Renal pelvis (tissue), 12 donors: ENCODE measurements around the gene MTSS2. TPM values are rescaled to one million over a fixed set of nuclear protein-coding genes. Genes with fewer than 3 reads are reported as not detected.
A peak's percentile ranks its signal among the peaks of the same experiment; 100 is the strongest.

Experiments used
- DNase-seq: peaks from one replicate; pipeline ENCODE4 v3.0.0-alpha.2; 2013
- long read RNA-seq, 16 experiments: transcript quantifications; one replicate each; lab custom pipeline, GENCODE V29; 2026
- polyA plus RNA-seq, 3 donors: library from polyadenylated mRNA; unstranded; fragments of 120-200 nt; gene quantifications; one replicate each; pipeline ENCODE4 v1.2.1, GENCODE V29; 2013; ENCODE audit not compliant: insufficient read length in 3 of 3

Gene MTSS2, protein sequence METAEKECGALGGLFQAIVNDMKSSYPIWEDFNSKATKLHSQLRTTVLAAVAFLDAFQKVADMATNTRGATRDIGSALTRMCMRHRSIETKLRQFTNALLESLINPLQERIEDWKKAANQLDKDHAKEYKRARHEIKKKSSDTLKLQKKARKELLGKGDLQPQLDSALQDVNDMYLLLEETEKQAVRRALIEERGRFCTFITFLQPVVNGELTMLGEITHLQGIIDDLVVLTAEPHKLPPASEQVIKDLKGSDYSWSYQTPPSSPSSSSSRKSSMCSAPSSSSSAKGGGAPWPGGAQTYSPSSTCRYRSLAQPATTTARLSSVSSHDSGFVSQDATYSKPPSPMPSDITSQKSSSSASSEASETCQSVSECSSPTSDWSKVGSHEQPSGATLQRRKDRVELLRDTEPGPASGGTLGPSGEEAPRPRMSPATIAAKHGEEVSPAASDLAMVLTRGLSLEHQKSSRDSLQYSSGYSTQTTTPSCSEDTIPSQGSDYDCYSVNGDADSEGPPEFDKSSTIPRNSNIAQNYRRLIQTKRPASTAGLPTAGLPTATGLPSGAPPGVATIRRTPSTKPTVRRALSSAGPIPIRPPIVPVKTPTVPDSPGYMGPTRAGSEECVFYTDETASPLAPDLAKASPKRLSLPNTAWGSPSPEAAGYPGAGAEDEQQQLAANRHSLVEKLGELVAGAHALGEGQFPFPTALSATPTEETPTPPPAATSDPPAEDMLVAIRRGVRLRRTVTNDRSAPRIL
- 10 to 100 TPM; 49.9 to 58.1 (median 55.2) TPM for polyA plus RNA-seq
- long read RNA-seq, donor 1 = 0 reads
- long read RNA-seq, donor 2, partial matches to known transcripts = 10 of 10 reads
- long read RNA-seq, donor 2, other reads (novel, unspliced or antisense) = 0 of 10 reads
- long read RNA-seq, donor 3 = 0 reads
- long read RNA-seq, donor 4 = 0 reads
- long read RNA-seq, donor 5, partial matches to known transcripts = 0 of 1 reads
- long read RNA-seq, donor 5, other reads (novel, unspliced or antisense) = 0 of 1 reads
- long read RNA-seq, donor 6, partial matches to known transcripts = 0 of 1 reads
- long read RNA-seq, donor 6, other reads (novel, unspliced or antisense) = 0 of 1 reads
- long read RNA-seq, donor 7, partial matches to known transcripts = 10 of 11 reads
- long read RNA-seq, donor 7, other reads (novel, unspliced or antisense) = 0 of 11 reads
- long read RNA-seq, donor 8 = 0 reads
- long read RNA-seq, donor 9, partial matches to known transcripts = 8 of 9 reads
- long read RNA-seq, donor 9, other reads (novel, unspliced or antisense) = 0 of 9 reads
- long read RNA-seq, donor 10 = 0 reads
- long read RNA-seq, donor 11, partial matches to known transcripts = 6 of 6 reads
- long read RNA-seq, donor 11, other reads (novel, unspliced or antisense) = 0 of 6 reads
- long read RNA-seq, donor 12, partial matches to known transcripts = 0 of 5 reads
- long read RNA-seq, donor 12, other reads (novel, unspliced or antisense) = 5 of 5 reads
- long read RNA-seq, donor 13, partial matches to known transcripts = 6 of 6 reads
- long read RNA-seq, donor 13, other reads (novel, unspliced or antisense) = 0 of 6 reads
- long read RNA-seq, donor 14 = 0 reads
- long read RNA-seq, donor 15 = 0 reads
- long read RNA-seq, donor 16, partial matches to known transcripts = 5 of 5 reads
- long read RNA-seq, donor 16, other reads (novel, unspliced or antisense) = 0 of 5 reads

DNA sequence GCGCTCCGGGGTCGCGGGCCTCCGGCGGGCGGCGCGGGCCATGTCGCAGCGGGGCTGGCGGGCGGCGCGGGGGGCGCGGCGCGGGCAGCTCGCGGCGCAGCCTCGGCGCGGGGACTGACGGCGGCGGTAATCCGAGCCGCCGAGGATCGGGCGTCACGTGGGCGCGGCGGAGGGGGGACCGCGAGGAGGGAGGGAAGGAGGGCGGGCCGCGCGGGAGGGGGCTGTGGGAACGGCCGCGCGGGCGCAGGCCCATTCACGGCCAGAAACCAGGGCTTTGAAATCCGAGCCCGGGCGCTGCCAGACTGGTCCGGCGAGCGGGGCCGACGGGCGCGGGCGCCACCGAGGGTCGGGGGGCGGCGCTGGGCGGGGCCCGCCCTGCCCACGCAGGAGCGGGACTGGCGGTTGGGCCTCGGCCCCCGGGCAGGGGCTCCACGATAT is at the start of gene MTSS2:
TSS of gene MTSS2 (minus strand) at position 116 of the 438 bp plus-strand sequence. CDS start 262 bp downstream, outside the sequence.
- peak; percentile 91 for DNase-seq

DNA sequence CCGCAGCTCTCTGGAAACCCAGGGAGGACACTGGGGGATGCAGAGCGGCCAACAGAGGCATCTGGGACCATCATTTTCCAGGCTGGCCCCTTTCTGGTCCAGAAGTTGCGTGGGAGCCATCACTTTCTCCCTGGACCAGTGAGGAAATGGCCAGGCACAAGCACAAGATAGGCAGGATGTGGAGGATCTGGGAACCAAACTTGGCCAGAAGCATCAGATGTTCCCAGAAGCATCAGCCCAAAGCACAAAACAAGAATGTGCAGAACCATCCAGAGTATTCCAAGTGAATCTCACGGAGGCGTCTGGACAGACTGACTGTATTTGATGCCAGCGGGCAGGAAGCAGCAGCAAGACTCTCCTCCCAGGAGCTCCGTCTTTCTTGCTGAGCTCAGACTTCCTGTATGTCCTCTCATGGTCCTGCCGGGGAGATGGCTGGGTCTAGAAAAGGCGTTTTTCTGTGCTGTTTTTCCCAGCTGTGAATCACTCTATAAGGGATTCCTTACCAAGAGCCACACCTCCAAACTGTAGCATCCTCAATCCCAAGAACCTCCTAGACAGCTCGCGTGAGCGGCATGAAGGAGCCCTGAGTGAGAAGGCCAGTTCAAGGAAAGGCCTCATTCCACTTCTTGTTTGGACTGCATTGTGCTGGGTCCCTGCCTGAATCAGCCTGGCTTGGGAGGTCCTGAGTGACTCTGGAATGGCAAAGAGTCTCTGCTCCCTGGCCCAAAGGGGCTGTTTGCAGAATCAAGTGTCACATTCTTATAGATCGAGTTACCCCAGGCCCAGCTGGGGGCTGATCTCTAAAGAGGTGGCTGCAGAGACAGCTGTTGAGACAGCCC is 49.5 kb upstream of the MTSS2 start:
- no peak for DNase-seq

DNA sequence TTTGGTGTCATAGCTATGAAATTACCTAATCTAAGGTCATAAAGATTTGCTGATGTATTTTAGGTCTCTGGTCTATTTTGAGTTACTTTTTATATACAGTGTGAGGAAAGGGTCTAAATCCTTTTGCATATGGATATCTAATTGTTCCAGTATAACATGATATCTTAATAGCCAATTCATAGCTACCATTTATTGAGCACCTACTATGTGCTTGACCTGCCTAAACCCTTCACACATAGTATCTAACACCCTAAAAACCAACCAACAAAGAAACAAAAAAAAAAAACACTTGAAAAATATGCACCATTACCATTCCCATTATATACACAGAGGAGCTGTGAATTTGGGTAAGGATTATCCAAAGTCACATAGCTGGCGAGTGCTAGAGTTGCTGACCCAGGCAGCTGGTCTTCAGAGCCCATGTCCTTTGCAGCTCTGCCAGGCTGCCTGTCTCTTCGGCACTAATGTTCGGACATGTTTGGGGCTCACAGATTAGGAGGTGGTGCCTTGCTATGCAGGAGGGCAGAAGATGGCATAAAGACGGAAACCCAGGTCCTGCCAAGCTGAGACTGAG is 48.8 kb upstream of the MTSS2 start:
- DNase-seq = no peak

DNA sequence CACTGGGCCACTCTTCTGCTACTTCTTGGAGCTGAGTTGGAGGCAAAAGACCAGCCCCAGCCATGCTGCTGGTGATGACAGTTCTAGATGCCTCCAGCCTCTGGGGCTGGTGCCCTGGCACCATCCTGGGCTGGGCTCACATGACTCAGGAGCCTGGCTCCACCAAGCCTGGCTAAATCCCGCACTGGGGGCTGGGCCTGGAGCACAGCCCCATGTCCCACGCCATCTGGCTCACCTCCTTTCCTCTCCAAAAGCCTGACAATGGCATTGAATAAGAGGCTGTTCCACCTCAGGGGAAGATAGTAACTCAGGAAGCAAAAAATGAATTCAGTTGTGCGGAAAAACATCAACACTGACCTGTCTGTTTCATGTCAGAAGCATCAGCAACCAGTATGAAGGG is 45.1 kb upstream of the MTSS2 start:
- no peak for DNase-seq

DNA sequence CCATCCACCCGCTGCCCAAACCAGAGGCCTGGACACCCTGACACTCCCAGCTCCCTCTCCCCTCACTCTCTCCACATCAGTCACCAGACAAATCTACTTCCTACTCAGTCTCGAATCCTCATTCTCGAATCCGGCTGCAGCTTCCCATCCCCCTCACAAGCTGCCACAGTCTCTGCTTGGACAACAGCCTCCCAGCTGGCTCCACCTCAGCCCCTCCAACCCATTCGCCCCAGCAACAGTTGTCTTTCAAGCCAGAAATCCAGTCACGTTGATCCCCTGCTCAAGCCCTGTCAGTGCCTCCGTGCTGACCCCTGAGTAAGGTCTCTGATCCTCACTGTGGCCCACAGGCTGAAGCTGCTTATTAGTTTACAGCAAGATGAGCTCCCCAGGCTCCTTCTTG is 44.2 kb upstream of the MTSS2 start:
- DNase-seq = no peak

DNA sequence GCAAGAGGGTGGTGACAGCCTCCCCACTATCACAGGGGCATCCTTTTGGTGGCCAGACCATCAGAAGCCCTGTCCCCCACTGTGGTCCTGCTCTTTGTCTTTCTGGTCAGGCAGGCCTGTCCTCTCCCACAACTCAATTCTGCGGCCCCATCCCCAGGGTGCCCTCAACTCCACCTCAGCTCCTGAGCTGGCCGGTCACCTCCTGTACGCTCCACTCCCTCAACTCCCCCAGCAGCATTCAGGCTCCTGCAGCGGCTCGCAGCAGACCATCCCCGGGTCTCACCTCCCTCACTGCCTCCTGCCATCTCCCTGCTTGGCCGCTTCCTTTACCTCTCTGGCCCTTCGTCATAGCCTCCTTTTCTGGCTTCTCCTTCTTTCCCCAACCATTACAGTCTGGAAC is 43.4 kb upstream of the MTSS2 start:
- DNase-seq = no peak

DNA sequence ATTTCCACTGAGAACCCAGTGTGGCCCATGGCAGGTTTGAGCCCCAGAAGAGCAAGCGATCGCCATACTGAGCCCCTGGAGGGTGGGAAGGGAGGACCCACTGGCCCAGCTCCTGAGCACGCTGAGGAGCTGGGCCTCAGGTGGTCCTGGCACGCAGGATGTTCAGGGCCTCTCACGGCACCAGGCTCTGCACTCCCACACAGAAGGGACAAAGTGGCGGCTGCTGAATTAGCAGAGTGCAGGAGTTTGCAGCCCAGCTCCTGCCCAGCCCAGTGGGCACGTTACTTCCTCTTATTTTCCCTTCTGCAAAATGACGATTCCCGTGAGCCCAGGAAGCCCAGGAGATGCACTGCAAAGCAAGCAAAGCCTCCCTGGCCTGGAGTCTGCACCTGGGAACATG is 42.3 kb upstream of the MTSS2 start:
- no peak for DNase-seq

DNA sequence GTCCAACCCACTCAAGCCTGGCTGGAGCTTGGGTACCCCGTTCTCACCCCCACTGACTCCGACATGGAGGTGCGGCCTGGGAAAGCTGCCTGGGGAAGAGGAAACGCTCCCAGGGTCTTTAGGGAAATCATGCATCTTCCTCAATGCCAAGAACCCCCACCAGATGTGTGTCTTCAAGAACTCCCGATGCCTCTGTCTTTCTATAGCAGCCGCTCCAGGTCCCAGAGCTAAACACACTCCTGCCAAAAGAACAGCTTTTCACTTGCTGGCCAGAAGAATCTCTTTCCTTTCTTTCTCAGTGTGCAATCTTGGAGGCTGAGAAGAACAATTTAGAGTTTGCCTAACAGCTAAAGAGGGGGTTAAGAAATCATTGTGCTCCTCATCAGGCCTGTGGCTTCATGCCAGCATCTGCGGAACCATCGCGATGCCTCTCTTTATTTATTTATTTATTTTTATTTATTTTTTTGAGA is 41.1 kb upstream of the MTSS2 start:
- DNase-seq = peak; percentile 58

DNA sequence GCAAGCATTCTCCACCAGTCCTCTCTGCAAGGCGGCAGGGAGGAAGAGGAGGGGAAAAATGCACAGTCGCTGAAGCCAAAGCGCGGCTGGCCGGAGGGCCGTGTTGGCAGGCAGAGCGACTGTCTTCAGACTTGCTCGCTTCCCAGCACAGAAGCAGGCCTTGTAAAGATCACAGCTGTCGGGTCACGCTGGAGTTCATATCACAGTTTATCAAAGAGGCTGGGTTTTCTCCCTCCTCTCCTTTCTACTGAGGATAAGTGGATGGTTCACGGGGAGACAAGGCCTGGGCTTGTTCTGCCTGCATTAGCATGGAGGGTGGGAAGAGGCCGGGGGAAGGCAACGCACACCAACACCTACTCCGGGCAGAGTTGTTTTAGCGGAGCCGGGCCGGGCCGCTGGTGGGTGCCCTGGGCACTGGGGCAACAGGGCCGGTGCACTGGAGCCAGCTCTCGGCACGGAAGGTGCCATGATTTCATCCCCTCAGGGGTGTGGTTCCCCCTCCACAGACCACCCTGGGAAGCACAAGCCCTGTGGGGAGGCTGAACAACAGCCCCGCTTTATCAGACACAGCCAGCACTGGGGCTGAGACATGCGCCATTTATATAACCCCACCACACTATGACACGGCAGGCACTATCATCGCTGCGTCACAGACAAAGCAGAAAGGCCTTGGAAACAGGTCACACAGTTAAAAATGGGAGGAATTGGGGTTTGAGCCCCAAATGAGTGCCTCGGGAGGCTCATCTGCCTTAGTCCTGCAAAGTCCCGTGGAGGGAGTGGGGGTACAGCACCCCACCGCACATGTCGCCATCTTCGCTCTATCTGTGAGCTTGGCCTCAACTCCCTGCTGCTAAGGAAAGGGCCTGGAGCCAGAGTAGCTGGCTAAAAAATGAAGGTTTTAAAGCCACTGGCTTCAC is 40.3 kb upstream of the MTSS2 start:
- DNase-seq = no peak

DNA sequence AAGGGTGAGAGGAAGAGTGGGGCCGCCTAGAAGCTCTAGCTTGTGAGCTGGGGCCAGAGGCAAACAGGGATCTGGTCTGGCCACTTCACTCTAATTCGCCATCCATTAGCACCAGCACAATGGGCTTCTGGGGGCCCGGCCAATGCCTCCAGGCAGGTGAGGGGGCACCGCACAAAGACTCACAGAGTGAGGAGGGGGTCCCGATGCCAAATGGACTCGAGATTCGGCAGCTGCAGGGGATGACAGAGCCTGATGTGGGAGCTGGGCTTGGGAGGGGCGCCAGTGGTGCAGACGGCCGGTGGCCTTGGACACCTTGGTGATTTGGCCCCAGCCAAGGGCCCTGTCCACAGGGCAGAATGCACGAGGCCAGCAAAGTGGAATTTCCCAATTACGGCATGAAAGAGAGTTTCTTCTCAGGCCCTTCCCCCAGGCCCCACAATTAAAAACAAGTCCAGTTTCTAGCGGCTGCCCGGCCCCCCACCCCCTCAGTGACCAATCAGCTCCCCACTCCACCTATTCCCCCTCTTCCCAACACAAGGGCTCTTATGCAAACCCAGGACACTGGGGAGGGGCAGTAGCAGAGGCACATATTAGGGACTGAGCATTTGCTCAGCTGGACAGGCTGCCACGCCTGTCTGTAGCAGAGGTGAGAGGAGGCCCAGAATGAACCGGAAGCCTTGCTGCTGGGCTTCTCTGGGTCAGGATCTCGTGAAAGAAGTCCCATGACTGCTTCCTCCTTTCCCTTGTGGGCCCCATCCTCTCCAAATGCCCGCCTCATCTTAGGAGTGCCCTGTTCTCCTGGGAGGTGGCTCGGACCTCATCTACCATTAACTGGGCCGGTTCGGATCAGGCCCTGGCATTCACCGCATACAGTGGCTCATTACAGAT is 39.4 kb upstream of the MTSS2 start:
- DNase-seq = no peak

DNA sequence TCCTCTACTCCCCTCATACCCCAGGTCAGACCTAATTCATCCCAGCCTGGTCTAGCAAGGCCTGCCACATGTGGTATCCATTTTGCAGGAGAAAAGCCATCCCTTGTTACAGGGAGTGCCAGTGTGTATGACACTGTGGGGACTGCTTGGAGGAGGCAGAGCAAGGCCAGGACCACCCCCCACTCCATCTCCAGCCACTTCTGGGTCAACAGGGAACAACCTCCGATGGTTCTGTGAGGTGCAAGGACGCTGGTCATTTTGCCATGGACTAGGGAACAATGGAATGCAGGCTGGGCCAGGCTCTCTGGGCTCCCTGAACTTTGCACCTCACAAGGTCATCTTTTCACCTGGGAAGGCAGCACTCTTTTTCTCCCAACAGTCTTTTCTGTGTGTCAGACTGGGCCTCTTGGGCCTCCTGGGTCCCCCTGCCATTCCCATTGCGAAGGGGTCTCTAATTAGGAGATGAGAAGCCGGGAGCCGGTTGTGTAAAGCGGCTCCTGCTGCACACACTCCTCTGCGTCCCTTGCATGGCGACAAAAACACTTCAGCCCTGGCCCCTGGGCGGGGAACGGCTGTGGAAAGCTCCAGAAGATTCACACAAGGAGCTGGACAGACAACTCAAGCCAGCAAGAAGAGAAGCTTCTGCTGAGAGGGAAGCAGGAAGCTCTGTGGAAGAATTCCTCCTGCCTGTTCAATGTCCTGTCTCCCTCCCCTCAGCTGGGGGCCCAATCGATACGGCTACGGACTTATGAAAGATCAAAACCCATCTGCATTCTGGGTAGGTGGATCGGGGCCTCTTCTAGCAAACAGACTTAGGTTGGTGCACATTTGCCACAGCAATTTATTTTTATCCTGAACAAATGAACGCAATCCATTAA is 38.5 kb upstream of the MTSS2 start:
- no peak for DNase-seq

DNA sequence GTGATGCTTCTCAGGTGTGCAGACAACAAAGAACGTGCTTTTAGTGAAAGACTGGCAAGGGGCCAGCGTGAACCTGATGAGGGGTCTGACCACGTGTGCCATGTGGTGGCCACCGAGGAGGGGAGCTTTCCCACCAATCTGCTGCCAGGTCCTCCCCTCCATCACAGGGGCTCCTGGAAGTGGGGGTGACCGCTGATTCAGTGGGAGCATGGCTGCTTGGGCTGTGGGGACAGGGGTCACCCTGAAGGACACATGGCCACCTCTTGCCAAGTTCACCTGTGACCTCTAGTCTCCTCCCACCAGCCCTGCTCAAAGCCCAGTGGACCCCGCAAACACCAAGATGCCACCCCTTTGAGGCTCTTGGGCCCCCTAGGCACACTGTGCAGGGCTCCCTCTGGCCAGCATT is 37.9 kb upstream of the MTSS2 start:
- DNase-seq = no peak

DNA sequence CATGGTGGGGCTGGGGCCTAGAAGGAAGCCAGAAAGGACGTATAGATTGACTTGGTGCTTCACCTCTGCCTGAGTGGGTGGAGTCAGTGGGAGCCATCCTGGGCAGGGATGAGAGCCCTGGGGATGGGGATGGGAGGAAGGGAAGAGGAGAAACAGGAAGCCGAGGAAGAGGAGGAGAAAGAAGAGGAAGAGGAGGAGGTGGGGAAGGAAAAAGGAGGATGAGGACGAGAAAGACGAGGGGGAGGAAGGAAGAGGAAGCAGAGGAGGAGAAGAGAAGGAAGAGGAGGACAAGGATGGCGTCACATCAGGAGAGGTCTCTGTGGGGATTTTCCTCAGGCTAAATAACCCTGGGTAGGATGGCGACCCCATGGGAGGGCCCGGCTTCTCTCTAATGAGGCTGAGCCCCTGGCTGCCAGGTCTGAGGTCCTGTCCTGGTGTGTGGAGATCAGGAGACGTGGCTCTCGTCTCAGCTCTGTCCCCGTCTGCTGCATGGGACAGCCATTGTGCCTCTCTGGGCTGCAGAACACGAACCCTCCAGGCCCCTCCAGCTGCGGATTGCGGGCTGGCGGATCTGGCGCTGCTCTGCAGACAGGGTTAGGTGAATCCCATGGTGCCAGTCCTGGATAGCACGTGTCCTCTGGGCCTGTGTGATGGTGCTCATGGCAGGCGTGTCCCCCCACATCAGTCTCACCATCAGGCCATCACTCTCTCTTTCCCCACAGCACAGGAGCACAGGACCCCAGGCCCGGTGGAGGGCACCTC is 35.5 kb upstream of the MTSS2 start:
- DNase-seq = no peak

DNA sequence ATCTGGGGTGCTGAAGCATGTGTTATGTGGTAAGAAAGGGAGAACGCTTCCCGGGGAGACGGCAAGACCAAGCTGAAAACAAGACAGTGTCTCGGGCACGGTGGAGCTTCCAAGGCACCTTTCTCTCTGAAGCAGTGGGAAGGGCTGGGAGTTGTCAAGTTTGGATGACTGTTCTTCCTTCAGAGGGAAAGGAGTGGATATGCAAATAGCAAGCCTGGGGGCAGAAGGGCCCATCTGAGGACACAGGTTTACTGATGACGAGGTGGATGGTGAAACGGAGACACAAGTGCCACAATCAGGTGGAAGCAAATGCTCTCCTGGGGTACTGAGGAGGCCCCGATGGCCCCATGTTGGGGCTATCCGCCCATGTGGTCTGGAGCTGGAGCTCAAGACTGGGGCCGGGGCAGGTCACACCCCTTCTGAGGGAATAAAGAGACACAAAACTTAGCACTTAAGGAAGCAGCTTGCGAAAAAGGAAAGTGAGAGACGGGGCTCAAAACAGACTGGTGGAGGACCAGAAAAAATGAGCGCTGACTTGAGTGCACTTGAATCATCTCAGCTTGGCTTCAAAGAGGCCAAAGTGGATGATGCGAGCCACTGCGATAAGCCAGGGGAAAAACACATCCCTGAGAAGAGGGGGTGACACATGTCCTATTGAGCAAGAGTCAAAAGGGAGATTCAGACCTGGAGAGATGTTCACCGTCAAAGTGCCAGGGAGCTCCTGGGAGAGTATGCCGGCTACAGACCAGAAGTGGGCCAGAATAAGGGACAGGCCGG is 34.8 kb upstream of the MTSS2 start:
- no peak for DNase-seq

DNA sequence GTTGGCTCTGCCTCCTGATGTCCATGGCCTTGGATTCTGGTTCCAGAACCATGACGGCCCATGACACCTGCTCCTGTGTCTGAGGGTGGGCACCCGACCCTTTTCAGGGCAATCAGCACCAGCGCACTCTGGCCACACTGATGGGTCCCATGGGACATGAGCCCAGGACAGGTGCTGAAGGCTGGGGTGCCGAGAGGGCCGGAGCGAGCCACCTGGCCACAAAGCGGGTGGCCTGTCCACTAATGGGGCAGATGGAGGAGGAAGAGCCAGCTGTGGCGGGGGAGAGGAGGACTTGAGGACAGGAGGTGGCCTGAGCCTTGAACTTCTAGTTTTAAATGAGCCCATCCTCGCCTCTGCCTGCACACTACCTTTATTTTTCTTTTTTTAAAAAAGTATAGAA is 31.2 kb upstream of the MTSS2 start:
- DNase-seq = no peak
